IPS-NIHi7 (cell line): ENCODE data around the gene STAU1.
A peak's percentile ranks its signal among the peaks of the same experiment; 100 is the strongest.
"Not testable (repeated sequence)": the region's sequence is repeated elsewhere in the genome, so short reads cannot be mapped to it uniquely, and the experiment has no call there.

ENCODE experiments used
- DNase-seq: peaks from one replicate; pipeline ENCODE4 v3.0.0; 2012; ENCODE audit warnings: mixed read lengths; ENCODE audit errors: extremely low spot score

Gene STAU1

GRCh38 chr20:49207076-49207475 lies 18.9 kb upstream of the STAU1 start:
- DNase-seq: peak; percentile 47

- DNase-seq: no peak
Measured at GRCh38 chr20:49203746-49204145, 15.6 kb upstream of the STAU1 start.

- DNase-seq: no peak
Measured at GRCh38 chr20:49203011-49203410, 14.9 kb upstream of the STAU1 start.

GRCh38 chr20:49199729-49200293 lies 11.7 kb upstream of the STAU1 start:
- DNase-seq: no peak

GRCh38 chr20:49192944-49193518 lies 4.9 kb upstream of the STAU1 start:
- not testable (repeated sequence) for DNase-seq

GRCh38 chr20:49187330-49187850 lies 744 bp downstream of the STAU1 start:
- peak; percentile 25 for DNase-seq

- peak; percentile 15 for DNase-seq
Measured at GRCh38 chr20:49186535-49187329, 1.4 kb downstream of the STAU1 start.

GRCh38 chr20:49185071-49185761 lies 2.9 kb downstream of the STAU1 start:
- no peak for DNase-seq

- DNase-seq: no peak
Measured at GRCh38 chr20:49184691-49185070, 3.5 kb downstream of the STAU1 start.

- not testable (repeated sequence) for DNase-seq
Measured at GRCh38 chr20:49184084-49184501, 4.0 kb downstream of the STAU1 start.

GRCh38 chr20:49183444-49183843 lies 4.7 kb downstream of the STAU1 start:
- no peak for DNase-seq

GRCh38 chr20:49181265-49181877 lies 6.8 kb downstream of the STAU1 start:
- no peak for DNase-seq

- no peak for DNase-seq
Measured at GRCh38 chr20:49179368-49180277, 8.5 kb downstream of the STAU1 start.

GRCh38 chr20:49174183-49174582 lies 14.0 kb downstream of the STAU1 start:
- no peak for DNase-seq

GRCh38 chr20:49172413-49172812 lies 15.7 kb downstream of the STAU1 start:
- no peak for DNase-seq

GRCh38 chr20:49171909-49172308 lies 16.2 kb downstream of the STAU1 start:
- no peak for DNase-seq

GRCh38 chr20:49170714-49171113 lies 17.4 kb downstream of the STAU1 start:
- DNase-seq: no peak

GRCh38 chr20:49169547-49169946 lies 18.6 kb downstream of the STAU1 start:
- no peak for DNase-seq

- not testable (repeated sequence) for DNase-seq
Measured at GRCh38 chr20:49168864-49169263, 19.3 kb downstream of the STAU1 start.

GRCh38 chr20:49167811-49168507 lies 20.2 kb downstream of the STAU1 start:
- no peak for DNase-seq
